GM12878 (cell line): ENCODE results near the gene ARHGEF16. TPM values are rescaled to one million over a fixed set of nuclear protein-coding genes. Genes with fewer than 3 reads are reported as not detected.

Experiments
- ATF3 ChIP-seq: IDR thresholded peaks from 2 replicates; pipeline ENCODE4 v1.6.1; 2011; ENCODE audit warnings: low read depth, mild to moderate bottlenecking, low read length, moderate library complexity, borderline replicate concordance; ENCODE audit errors: extremely low read depth
- E2F4 ChIP-seq: IDR thresholded peaks from 2 replicates; pipeline ENCODE4 v1.6.1; 2012; ENCODE audit warnings: low read depth, low read length, improper control_type of control experiment
- KLF5 ChIP-seq: fragments of 450-650 bp; IDR thresholded peaks from 2 replicates; pipeline ENCODE4 v1.6.1; 2014; ENCODE audit warnings: mild to moderate bottlenecking; ENCODE audit not compliant: partially characterized antibody
- PRDM15 ChIP-seq: fragments of 450-650 bp; formaldehyde crosslinking; IDR thresholded peaks from 2 replicates; pipeline ENCODE4 v1.4.0; 2020; ENCODE audit warnings: mild to moderate bottlenecking, moderate library complexity
- SMARCA5 ChIP-seq: fragments of 450-650 bp; IDR thresholded peaks from 2 replicates; pipeline ENCODE4 v1.6.1; 2017; ENCODE audit warnings: mild to moderate bottlenecking
- TAF1 ChIP-seq: IDR thresholded peaks from 2 replicates; pipeline ENCODE4 v1.6.1; 2011; ENCODE audit warnings: mild to moderate bottlenecking, low read depth, low read length, borderline replicate concordance
- TBL1XR1 ChIP-seq: IDR thresholded peaks from 2 replicates; pipeline ENCODE4 v1.6.1; 2012; ENCODE audit warnings: low read depth, low read length, improper control_type of control experiment
- ZNF207 ChIP-seq: fragments of 450-650 bp; IDR thresholded peaks from 2 replicates; pipeline ENCODE4 v1.6.1; 2014; ENCODE audit warnings: antibody characterized with exemption, mild to moderate bottlenecking, borderline replicate concordance
- polyA plus RNA-seq, 11 experiments: library from polyadenylated mRNA; depleted of rRNA in 4 of 11; unstranded in 6 of 11; stranded (reverse) in 5 of 11; fragments of >200 nt; fragmentation: Nextera tagmentation in 4 of 11; fragmentation: Illumina TruSeq in 1 of 11; extraction: Ambion mirVana in 4 of 11; extraction: Trizol in 1 of 11; gene quantifications; 1 replicate in 1 of 11; 2 replicates in 10 of 11; pipeline versions ENCODE4 v1.2.1 to v1.2.3, GENCODE V29; 2011 to 2016; ENCODE audit warnings: inconsistent platforms in 2 of 11, missing spikeins in 2 of 11, low read depth in 1 of 11
- total RNA-seq, 4 experiments: library from RNA; depleted of rRNA in 3 of 4; stranded (reverse); fragments of >200 nt in 3 of 4; fragmentation: Illumina TruSeq in 1 of 4; extraction: Trizol in 1 of 4; gene quantifications; 2 replicates each; pipeline versions ENCODE4 v1.2.1 to v1.2.3, GENCODE V29; 2013 to 2021

The ARHGEF16 gene
- total and polyA plus RNA-seq, 10 of the 15 experiments (the other 5 are each of a cell fraction or from before 2014, with no cell fraction given) = not detected

- no peak for TF ChIP-seq ZNF207
- no peak for TF ChIP-seq PRDM15 (CRISPR knock-in tag)
- TF ChIP-seq SMARCA5 = no peak
- TF ChIP-seq KLF5 = no peak
- TF ChIP-seq E2F4 = no peak
- no peak for TF ChIP-seq ATF3
- no peak for TF ChIP-seq TBL1XR1
- no peak for TF ChIP-seq TAF1
- TF ChIP-seq, all 136 proteins: peak for 0
These were observed 75.8 kb downstream of the ARHGEF16 start (continued) for GRCh38 chr1:3530086-3530925.

Other genes starting within 250 kb of the ARHGEF16 start
- gene MEGF6, start 156.8 kb downstream of the ARHGEF16 start, total RNA-seq (2014; rRNA removed) = not detected in 2 replicates
- gene MEGF6, start 156.8 kb downstream of the ARHGEF16 start, total RNA-seq (2014; rRNA removed; fragmentation: Illumina TruSeq; extraction: Trizol) = not detected in 2 replicates
- gene MEGF6, start 156.8 kb downstream of the ARHGEF16 start, total RNA-seq (2021) = 0.32 and 0.41 TPM in 2 replicates
- gene MEGF6, start 156.8 kb downstream of the ARHGEF16 start, polyA plus RNA-seq (2011; rRNA removed) = 0.06 TPM in 1 of 2 replicates, not detected in the other
- not detected in 2 replicates for gene MEGF6, start 156.8 kb downstream of the ARHGEF16 start, polyA plus RNA-seq (2014; fragmentation: Illumina TruSeq; extraction: Trizol)
- gene MEGF6, start 156.8 kb downstream of the ARHGEF16 start, polyA plus RNA-seq (2014; fragmentation: Nextera tagmentation; extraction: Ambion mirVana) = not detected
- 0.01 and 0.03 TPM in 2 replicates for gene MEGF6, start 156.8 kb downstream of the ARHGEF16 start, polyA plus RNA-seq (2014; rRNA removed)
- gene MEGF6, start 156.8 kb downstream of the ARHGEF16 start, polyA plus RNA-seq (2016; fragmentation: Nextera tagmentation; extraction: Ambion mirVana) = not detected
- 5.3 and 5.8 TPM in 2 replicates for gene TPRG1L, start 170.3 kb downstream of the ARHGEF16 start, total RNA-seq (2014; rRNA removed)
- gene TPRG1L, start 170.3 kb downstream of the ARHGEF16 start, total RNA-seq (2014; rRNA removed; fragmentation: Illumina TruSeq; extraction: Trizol) = 7.3 and 7.6 TPM in 2 replicates
- 9.6 and 10.9 TPM in 2 replicates for gene TPRG1L, start 170.3 kb downstream of the ARHGEF16 start, total RNA-seq (2021)
- gene TPRG1L, start 170.3 kb downstream of the ARHGEF16 start, polyA plus RNA-seq (2011; rRNA removed) = 14.6 and 16.5 TPM in 2 replicates
- 12.1 and 12.2 TPM in 2 replicates for gene TPRG1L, start 170.3 kb downstream of the ARHGEF16 start, polyA plus RNA-seq (2014; fragmentation: Illumina TruSeq; extraction: Trizol)
- gene TPRG1L, start 170.3 kb downstream of the ARHGEF16 start, polyA plus RNA-seq (2014; fragmentation: Nextera tagmentation; extraction: Ambion mirVana) = 1 to 10 TPM; 1.5 to 5.2 TPM
- 10.5 and 11.6 TPM in 2 replicates for gene TPRG1L, start 170.3 kb downstream of the ARHGEF16 start, polyA plus RNA-seq (2014; rRNA removed)
- gene TPRG1L, start 170.3 kb downstream of the ARHGEF16 start, polyA plus RNA-seq (2016; fragmentation: Nextera tagmentation; extraction: Ambion mirVana) = 1 to 10 TPM; 6.9 to 8.3 TPM
- gene WRAP73, start 195.4 kb downstream of the ARHGEF16 start, total RNA-seq (2014; rRNA removed) = 41.9 and 49.1 TPM in 2 replicates
- 22.8 and 23.8 TPM in 2 replicates for gene WRAP73, start 195.4 kb downstream of the ARHGEF16 start, total RNA-seq (2014; rRNA removed; fragmentation: Illumina TruSeq; extraction: Trizol)
- 37.8 and 44.4 TPM in 2 replicates for gene WRAP73, start 195.4 kb downstream of the ARHGEF16 start, total RNA-seq (2021)
- gene WRAP73, start 195.4 kb downstream of the ARHGEF16 start, polyA plus RNA-seq (2011; rRNA removed) = 28.7 and 49.1 TPM in 2 replicates
- gene WRAP73, start 195.4 kb downstream of the ARHGEF16 start, polyA plus RNA-seq (2014; fragmentation: Illumina TruSeq; extraction: Trizol) = 13.8 and 46.8 TPM in 2 replicates
- 1 to 10 TPM; 3.2 to 7.6 TPM for gene WRAP73, start 195.4 kb downstream of the ARHGEF16 start, polyA plus RNA-seq (2014; fragmentation: Nextera tagmentation; extraction: Ambion mirVana)
- gene WRAP73, start 195.4 kb downstream of the ARHGEF16 start, polyA plus RNA-seq (2014; rRNA removed) = 65.8 and 72.6 TPM in 2 replicates
- 10 to 100 TPM; 52.5 to 58.5 TPM for gene WRAP73, start 195.4 kb downstream of the ARHGEF16 start, polyA plus RNA-seq (2016; fragmentation: Nextera tagmentation; extraction: Ambion mirVana)
- 18.6 and 20.4 TPM in 2 replicates for gene TP73, start 197.9 kb downstream of the ARHGEF16 start, total RNA-seq (2014; rRNA removed)
- 7.8 and 8.5 TPM in 2 replicates for gene TP73, start 197.9 kb downstream of the ARHGEF16 start, total RNA-seq (2014; rRNA removed; fragmentation: Illumina TruSeq; extraction: Trizol)
- gene TP73, start 197.9 kb downstream of the ARHGEF16 start, total RNA-seq (2021) = 49.6 and 54.2 TPM in 2 replicates
- 3.3 and 6.5 TPM in 2 replicates for gene TP73, start 197.9 kb downstream of the ARHGEF16 start, polyA plus RNA-seq (2011; rRNA removed)
- 3.4 and 9.3 TPM in 2 replicates for gene TP73, start 197.9 kb downstream of the ARHGEF16 start, polyA plus RNA-seq (2014; fragmentation: Illumina TruSeq; extraction: Trizol)
- under 1 TPM; 0.08 to 0.22 TPM for gene TP73, start 197.9 kb downstream of the ARHGEF16 start, polyA plus RNA-seq (2014; fragmentation: Nextera tagmentation; extraction: Ambion mirVana)
- gene TP73, start 197.9 kb downstream of the ARHGEF16 start, polyA plus RNA-seq (2014; rRNA removed) = 20.4 and 28.7 TPM in 2 replicates
- 10 to 100 TPM; 24.8 to 29.4 TPM for gene TP73, start 197.9 kb downstream of the ARHGEF16 start, polyA plus RNA-seq (2016; fragmentation: Nextera tagmentation; extraction: Ambion mirVana)